Measurements from ENCODE around the gene SLC19A1.

Gene SLC19A1

GRCh38 chr21:45463871-45464270 is 78.4 kb downstream of the SLC19A1 start:
- Histone ChIP-seq H3K9ac (ENCODE audit: low read length) (no peak overlapping the region), H3K4me3 (ENCODE audit: low read length) (no peak overlapping the region), H3K36me3 (ENCODE audit: control insufficient read depth, low read depth, low read length) (peaks cover 4% of the 10 kb centered on the region), H3K27me3 (ENCODE audit: control insufficient read depth, insufficient read depth, low read length) (no peaks in the 10 kb centered on the region), H3K27ac (ENCODE audit: low read length) (no peak overlapping the region), H3K9me3 (ENCODE audit: control insufficient read depth, low read depth, low read length) (no peaks in the 10 kb centered on the region), H3K4me1 (ENCODE audit: control insufficient read depth, low read depth, low read length) (no peaks in the 10 kb centered on the region)

GRCh38 chr21:45461806-45462341 is 80.4 kb downstream of the SLC19A1 start:
- no peaks in the 10 kb centered on the region for H3K9me3 ChIP-seq (ENCODE audit: control insufficient read depth, low read depth, low read length)
- H3K27me3 ChIP-seq (ENCODE audit: control insufficient read depth, insufficient read depth, low read length): no peaks in the 10 kb centered on the region
- H3K4me3 ChIP-seq (ENCODE audit: low read length): no peak overlapping the region
- H3K36me3 ChIP-seq (ENCODE audit: control insufficient read depth, low read depth, low read length): no peaks in the 10 kb centered on the region
- no peaks in the 10 kb centered on the region for H3K4me1 ChIP-seq (ENCODE audit: control insufficient read depth, low read depth, low read length)
- H3K27ac ChIP-seq (ENCODE audit: low read length): no peak overlapping the region
- H3K9ac ChIP-seq (ENCODE audit: low read length): no peak overlapping the region

DNA sequence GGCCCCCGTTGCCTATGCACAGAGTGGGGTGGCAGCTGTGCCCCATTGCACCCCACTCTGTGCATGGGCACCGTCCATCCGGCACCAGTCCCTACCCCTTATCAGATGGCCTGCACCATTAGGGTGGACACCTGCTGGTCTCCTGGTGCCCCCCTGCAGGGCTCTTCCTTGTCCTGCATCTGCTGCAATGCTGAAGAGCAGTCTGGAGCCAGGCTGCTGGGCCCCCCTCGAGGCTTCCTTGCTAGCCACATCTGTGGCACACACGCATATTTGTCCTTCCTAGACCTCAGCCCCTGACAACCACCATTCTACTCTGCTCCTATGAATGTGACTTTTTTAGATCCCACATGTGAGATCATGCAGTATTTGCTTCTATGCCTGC is 80.9 kb downstream of the SLC19A1 start:
- Histone ChIP-seq H3K36me3 (ENCODE audit: control insufficient read depth, low read depth, low read length) (no peaks in the 10 kb centered on the region), H3K4me3 (ENCODE audit: low read length) (no peak overlapping the region)

GRCh38 chr21:45460611-45461368 is 81.5 kb downstream of the SLC19A1 start:
- H3K4me3 ChIP-seq (ENCODE audit: low read length): no peak overlapping the region
- H3K4me1 ChIP-seq (ENCODE audit: control insufficient read depth, low read depth, low read length): no peaks in the 10 kb centered on the region
- H3K36me3 ChIP-seq (ENCODE audit: control insufficient read depth, low read depth, low read length): no peaks in the 10 kb centered on the region
- H3K27ac ChIP-seq (ENCODE audit: low read length): no peak overlapping the region
- no peaks in the 10 kb centered on the region for H3K27me3 ChIP-seq (ENCODE audit: control insufficient read depth, insufficient read depth, low read length)
- no peak overlapping the region for H3K9ac ChIP-seq (ENCODE audit: low read length)
- H3K9me3 ChIP-seq (ENCODE audit: control insufficient read depth, low read depth, low read length): no peaks in the 10 kb centered on the region

More for the DNA sequence above, 80.9 kb downstream of the SLC19A1 start:
- Histone ChIP-seq H3K27me3 (ENCODE audit: control insufficient read depth, insufficient read depth, low read length) (no peaks in the 10 kb centered on the region), H3K9me3 (ENCODE audit: control insufficient read depth, low read depth, low read length) (no peaks in the 10 kb centered on the region), H3K4me1 (ENCODE audit: control insufficient read depth, low read depth, low read length) (no peaks in the 10 kb centered on the region), H3K27ac (ENCODE audit: low read length) (no peak overlapping the region), H3K9ac (ENCODE audit: low read length) (no peak overlapping the region)

DNA sequence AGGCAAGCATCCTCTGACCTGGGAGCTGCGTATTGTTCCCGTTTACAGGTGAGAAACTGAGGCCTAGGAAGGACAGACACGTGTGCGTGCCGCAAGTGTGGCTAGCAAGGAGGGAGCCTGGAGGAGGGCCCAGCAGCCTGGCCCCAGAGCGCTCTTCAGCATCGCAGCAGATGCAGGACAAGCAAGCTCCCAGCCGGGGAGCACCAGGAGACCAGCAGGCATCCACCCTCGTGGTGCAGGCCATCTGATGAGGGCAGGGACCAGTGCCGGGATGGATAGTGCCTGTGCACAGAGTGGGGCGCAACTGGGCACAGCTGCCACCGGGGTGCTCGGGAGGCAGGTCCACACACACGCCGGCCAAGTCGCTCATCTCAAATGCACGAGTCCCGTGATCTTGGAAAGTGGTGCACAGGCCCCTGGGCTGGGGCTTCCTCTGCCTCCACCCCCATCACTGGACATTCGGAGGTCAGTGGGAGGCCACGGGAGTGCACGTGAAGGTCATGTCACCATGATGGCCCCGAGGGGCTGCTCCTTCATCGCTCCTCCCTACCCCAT is 82.2 kb downstream of the SLC19A1 start:
- H3K9ac ChIP-seq (ENCODE audit: low read length): no peak overlapping the region
- H3K27ac ChIP-seq (ENCODE audit: low read length): no peak overlapping the region

DNA sequence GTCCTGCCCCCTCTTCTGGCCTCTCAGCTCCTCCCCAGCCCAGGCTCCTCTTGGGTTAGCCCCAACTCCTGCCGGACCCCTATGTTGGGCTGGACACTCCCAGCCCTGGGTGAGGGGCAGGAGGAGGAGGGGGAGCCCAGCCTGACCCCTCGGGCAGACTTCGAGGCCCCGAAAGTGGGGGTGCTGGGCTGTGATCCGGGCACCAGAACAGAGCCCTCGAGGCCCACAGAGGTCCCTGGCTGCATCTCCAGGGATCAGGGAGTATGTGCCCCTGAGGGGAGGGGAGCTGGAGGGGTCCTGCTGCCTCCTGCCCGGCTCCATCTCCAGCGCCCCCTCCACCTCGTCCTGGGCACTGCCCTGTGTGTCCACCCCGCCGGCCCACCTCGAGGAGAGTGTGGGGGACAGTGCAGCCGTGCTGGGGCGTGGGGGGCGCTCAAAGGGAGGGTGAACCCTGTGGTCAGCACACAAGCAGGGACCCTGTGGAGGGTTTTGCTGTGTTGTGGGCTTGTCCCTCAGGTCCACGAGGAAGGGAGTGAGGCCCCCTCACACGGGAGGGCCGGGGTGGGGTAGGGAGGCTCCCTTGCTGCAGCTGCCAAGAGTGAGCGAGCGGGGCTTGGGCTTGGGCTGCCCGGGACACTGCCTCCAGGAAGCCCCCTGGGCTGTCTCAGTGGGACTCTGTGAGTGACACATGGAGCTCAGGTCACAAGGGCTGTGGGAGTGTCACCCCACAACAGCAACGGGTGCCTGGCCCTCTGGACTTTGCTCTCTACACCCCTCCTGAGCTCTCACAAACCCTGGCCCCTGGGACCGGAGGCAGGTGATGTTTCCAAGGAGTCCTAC is 82.8 kb downstream of the SLC19A1 start:
- Histone ChIP-seq H3K36me3 (ENCODE audit: control insufficient read depth, low read depth, low read length) (no peaks in the 10 kb centered on the region), H3K27me3 (ENCODE audit: control insufficient read depth, insufficient read depth, low read length) (no peaks in the 10 kb centered on the region), H3K4me1 (ENCODE audit: control insufficient read depth, low read depth, low read length) (no peaks in the 10 kb centered on the region), H3K9me3 (ENCODE audit: control insufficient read depth, low read depth, low read length) (no peaks in the 10 kb centered on the region), H3K27ac (ENCODE audit: low read length) (no peak overlapping the region), H3K4me3 (ENCODE audit: low read length) (no peak overlapping the region), H3K9ac (ENCODE audit: low read length) (no peak overlapping the region)

More for the DNA sequence above, 82.2 kb downstream of the SLC19A1 start:
- Histone ChIP-seq H3K27me3 (ENCODE audit: control insufficient read depth, insufficient read depth, low read length) (no peaks in the 10 kb centered on the region), H3K4me1 (ENCODE audit: control insufficient read depth, low read depth, low read length) (no peaks in the 10 kb centered on the region), H3K36me3 (ENCODE audit: control insufficient read depth, low read depth, low read length) (no peaks in the 10 kb centered on the region), H3K4me3 (ENCODE audit: low read length) (no peak overlapping the region), H3K9me3 (ENCODE audit: control insufficient read depth, low read depth, low read length) (no peaks in the 10 kb centered on the region)

- Histone ChIP-seq H3K4me3 (ENCODE audit: low read length) (no peak overlapping the region), H3K9me3 (ENCODE audit: control insufficient read depth, low read depth, low read length) (no peaks in the 10 kb centered on the region), H3K4me1 (ENCODE audit: control insufficient read depth, low read depth, low read length) (no peaks in the 10 kb centered on the region), H3K36me3 (ENCODE audit: control insufficient read depth, low read depth, low read length) (no peaks in the 10 kb centered on the region), H3K9ac (ENCODE audit: low read length) (no peak overlapping the region), H3K27ac (ENCODE audit: low read length) (no peak overlapping the region), H3K27me3 (ENCODE audit: control insufficient read depth, insufficient read depth, low read length) (no peaks in the 10 kb centered on the region)
Measured at GRCh38 chr21:45458281-45459170, 83.7 kb downstream of the SLC19A1 start.

DNA sequence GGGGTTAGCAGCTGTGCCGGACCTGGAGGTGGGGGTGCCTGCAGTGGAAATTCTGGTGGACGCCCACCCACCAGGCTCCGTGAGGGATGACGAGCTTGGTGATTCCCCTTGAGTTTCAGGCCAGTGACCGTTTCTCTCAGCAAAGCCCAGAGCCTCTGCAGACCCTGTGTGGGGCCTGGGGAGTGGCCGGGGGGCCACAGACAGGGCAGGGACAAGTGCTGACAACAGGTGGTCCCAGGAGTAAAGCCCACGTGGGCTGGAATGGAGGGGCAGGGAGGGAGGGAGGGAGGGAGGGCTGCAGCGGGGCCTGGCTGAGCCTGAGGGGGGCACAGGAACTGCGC is 84.4 kb downstream of the SLC19A1 start:
- H3K4me3 ChIP-seq (ENCODE audit: low read length): no peak overlapping the region
- no peaks in the 10 kb centered on the region for H3K36me3 ChIP-seq (ENCODE audit: control insufficient read depth, low read depth, low read length)
- H3K27me3 ChIP-seq (ENCODE audit: control insufficient read depth, insufficient read depth, low read length): no peaks in the 10 kb centered on the region
- H3K4me1 ChIP-seq (ENCODE audit: control insufficient read depth, low read depth, low read length): no peaks in the 10 kb centered on the region
- no peaks in the 10 kb centered on the region for H3K9me3 ChIP-seq (ENCODE audit: control insufficient read depth, low read depth, low read length)
- no peak overlapping the region for H3K27ac ChIP-seq (ENCODE audit: low read length)
- H3K9ac ChIP-seq (ENCODE audit: low read length): no peak overlapping the region

- H3K4me3 ChIP-seq (ENCODE audit: low read length): no peak overlapping the region
- no peak overlapping the region for H3K27ac ChIP-seq (ENCODE audit: low read length)
- H3K9ac ChIP-seq (ENCODE audit: low read length): no peak overlapping the region
- H3K4me1 ChIP-seq (ENCODE audit: control insufficient read depth, low read depth, low read length): no peaks in the 10 kb centered on the region
- H3K9me3 ChIP-seq (ENCODE audit: control insufficient read depth, low read depth, low read length): no peaks in the 10 kb centered on the region
- H3K27me3 ChIP-seq (ENCODE audit: control insufficient read depth, insufficient read depth, low read length): no peaks in the 10 kb centered on the region
- no peaks in the 10 kb centered on the region for H3K36me3 ChIP-seq (ENCODE audit: control insufficient read depth, low read depth, low read length)
Measured at GRCh38 chr21:45457161-45457831, 84.9 kb downstream of the SLC19A1 start.

DNA sequence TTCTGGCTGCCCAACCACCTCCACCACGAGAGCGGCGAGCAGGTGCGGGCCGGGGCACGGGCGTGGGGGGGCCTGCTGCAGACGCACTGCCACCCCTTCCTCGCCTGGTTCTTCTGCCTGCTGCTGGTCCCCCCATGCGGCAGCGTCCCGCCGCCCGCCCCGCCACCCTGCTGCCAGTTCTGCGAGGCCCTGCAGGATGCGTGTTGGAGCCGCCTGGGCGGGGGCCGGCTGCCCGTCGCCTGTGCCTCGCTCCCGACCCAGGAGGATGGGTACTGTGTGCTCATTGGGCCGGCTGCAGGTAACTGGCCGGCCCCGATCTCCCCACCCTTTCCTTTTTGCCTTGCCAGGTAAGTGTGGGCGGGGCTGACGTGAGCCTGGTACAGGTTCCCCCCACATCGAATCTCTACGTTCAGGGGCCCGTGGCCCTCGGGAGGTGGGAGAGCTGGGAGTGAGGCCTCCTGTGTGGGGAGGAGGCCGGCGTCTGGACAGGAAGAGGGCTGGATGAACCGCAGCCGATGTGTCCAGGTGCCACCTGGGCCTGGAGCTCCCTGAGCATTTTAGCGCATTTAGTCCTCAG is 85.6 kb downstream of the SLC19A1 start:
- Histone ChIP-seq H3K9ac (ENCODE audit: low read length) (no peak overlapping the region), H3K4me3 (ENCODE audit: low read length) (no peak overlapping the region), H3K4me1 (ENCODE audit: control insufficient read depth, low read depth, low read length) (no peaks in the 10 kb centered on the region), H3K27ac (ENCODE audit: low read length) (no peak overlapping the region), H3K9me3 (ENCODE audit: control insufficient read depth, low read depth, low read length) (no peaks in the 10 kb centered on the region), H3K36me3 (ENCODE audit: control insufficient read depth, low read depth, low read length) (no peaks in the 10 kb centered on the region), H3K27me3 (ENCODE audit: control insufficient read depth, insufficient read depth, low read length) (no peaks in the 10 kb centered on the region)

Measured in iPS-18a (cell line).